Measurements from ENCODE around the gene NLRC5. TPM values are rescaled to one million over a fixed set of nuclear protein-coding genes. Genes with fewer than 3 reads are reported as not detected.

Gene NLRC5
- total RNA-seq, 4 donors from 2014 or later: 14.4 to 22.5 (median 16.6) TPM

DNA sequence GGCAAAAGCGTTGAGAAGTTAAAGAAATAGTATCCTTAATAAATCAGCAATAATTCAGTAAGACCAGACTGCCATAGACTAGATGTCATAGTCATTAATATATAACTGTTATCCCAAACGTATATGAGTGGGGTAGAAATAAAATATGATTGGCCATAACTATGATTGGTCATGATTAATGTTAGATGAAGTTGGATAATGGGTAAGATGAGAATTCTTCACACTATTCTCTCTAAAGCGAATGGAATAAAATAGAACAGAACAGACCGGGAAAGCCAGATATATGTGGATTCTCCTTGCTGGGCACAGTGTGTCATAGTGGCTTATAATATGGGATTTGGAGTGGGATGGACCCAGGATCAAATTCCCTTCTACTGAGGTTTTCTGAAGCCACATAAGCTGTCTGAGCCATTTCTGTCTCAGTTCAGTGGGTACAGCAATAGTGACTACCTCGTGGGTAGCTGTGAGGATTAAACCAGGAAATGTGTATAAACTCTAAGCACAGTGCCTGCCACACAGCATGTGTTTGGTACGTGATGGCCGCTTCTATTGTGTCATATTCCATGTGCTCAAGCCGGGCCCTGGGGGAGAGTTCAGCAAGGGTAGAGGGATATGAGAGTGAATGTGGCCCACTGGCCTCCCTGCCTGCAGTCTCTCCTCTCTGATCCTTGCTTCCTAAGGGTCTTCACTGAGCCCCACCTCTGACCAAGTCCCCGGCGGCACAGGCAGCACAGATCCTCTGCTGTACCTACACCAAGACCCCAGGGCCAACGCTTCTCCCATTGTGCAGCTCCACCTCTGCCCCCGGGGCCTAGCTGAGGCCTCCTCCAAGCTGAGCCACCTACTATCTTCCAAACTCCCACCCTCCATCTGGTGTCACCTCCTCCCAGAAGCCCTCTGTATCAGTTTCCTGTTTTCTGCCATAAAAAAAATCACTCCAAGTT, 23.9 kb upstream of the NLRC5 start:
- Histone ChIP-seq H3K9me3 (no peaks in the 10 kb centered on the region), H3K4me1 (peaks cover 28 to 42% (median 34%) of the 10 kb centered on the region in 4 donors), H3K27me3 (no peaks in the 10 kb centered on the region), H3K4me3 (no peak overlapping the region), H3K27ac (replicated peaks in 1 of 4) (peak overlapping the region in 1 of 4 donors; percentile 38), H3K36me3 (no peaks in the 10 kb centered on the region)
- intact Hi-C loops (cut with DNase I): no loop called here
- TF ChIP-seq, protein P1, sequence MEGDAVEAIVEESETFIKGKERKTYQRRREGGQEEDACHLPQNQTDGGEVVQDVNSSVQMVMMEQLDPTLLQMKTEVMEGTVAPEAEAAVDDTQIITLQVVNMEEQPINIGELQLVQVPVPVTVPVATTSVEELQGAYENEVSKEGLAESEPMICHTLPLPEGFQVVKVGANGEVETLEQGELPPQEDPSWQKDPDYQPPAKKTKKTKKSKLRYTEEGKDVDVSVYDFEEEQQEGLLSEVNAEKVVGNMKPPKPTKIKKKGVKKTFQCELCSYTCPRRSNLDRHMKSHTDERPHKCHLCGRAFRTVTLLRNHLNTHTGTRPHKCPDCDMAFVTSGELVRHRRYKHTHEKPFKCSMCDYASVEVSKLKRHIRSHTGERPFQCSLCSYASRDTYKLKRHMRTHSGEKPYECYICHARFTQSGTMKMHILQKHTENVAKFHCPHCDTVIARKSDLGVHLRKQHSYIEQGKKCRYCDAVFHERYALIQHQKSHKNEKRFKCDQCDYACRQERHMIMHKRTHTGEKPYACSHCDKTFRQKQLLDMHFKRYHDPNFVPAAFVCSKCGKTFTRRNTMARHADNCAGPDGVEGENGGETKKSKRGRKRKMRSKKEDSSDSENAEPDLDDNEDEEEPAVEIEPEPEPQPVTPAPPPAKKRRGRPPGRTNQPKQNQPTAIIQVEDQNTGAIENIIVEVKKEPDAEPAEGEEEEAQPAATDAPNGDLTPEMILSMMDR (IDR thresholded peaks at IDR 0.05): no peak
- TF ChIP-seq EP300 (IDR thresholded peaks at IDR 0.05) (no peak), POLR2AphosphoS5 (IDR thresholded peaks at IDR 0.05) (no peak), POLR2A (IDR thresholded peaks at IDR 0.05; ENCODE audit: low read depth) (no peak)
- 82% methylated on average over 12 of the region's 12 CpGs for WGBS
- no peak for DNase-seq (ENCODE audit: extremely low spot score)

DNA sequence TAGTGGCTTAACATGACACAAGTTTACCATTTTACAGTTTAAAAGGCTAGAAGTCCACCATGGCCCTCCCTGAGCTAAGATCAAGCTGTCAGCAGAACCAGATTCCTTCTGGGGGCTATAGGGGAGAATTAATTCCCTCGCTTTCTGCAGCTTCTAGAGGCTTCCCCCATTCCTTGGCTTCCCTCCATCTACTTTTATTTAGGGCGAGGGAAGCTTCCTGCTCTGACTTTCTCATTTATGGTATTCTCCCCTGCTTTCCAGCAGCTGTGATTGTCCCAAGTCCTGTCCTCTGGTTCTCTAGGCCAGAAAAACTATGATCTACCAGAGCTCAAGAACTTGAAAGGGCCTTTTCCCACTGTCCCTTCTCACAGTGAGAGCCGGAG, 23.3 kb upstream of the NLRC5 start:
- no peaks in the 10 kb centered on the region for H3K27me3 ChIP-seq
- H3K36me3 ChIP-seq: no peaks in the 10 kb centered on the region
- peaks cover 23 to 35% (median 31%) of the 10 kb centered on the region in 4 donors for H3K4me1 ChIP-seq
- H3K27ac ChIP-seq (replicated peaks in 1 of 4): peak overlapping the region in 2 of 4 donors; percentile 28 to 38
- intact Hi-C loops (cut with DNase I): no loop called here
- TF ChIP-seq EP300 (IDR thresholded peaks at IDR 0.05) (no peak), POLR2A (IDR thresholded peaks at IDR 0.05; ENCODE audit: low read depth) (no peak), POLR2AphosphoS5 (IDR thresholded peaks at IDR 0.05) (no peak)
- TF ChIP-seq, protein P1 (IDR thresholded peaks at IDR 0.05): no peak
- no peak overlapping the region for H3K4me3 ChIP-seq
- WGBS: 41% methylated on average over 3 of the region's 3 CpGs
- no peaks in the 10 kb centered on the region for H3K9me3 ChIP-seq
- DNase-seq (ENCODE audit: extremely low spot score): no peak

DNA sequence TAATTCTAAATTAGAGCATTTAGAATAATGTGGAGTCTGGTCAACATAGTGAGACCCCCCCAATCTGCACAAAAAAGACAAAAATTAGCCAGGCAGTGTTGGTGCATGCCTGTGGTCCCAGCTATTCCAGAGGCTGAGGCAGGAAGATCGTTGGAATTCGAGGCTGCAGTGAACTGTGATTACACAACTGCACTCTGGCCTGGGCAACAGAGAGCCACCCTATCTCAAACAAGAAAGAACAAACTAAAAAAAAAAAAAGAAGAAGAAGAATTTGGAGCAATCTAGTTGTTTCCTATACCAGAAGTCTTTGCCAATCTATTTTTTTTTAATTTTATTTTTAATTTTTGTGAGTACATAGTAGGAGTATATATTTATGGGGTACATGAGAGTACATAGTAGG, 21.6 kb upstream of the NLRC5 start:
- TF ChIP-seq EP300 (IDR thresholded peaks at IDR 0.05) (no peak), POLR2A (IDR thresholded peaks at IDR 0.05; ENCODE audit: low read depth) (no peak)
- no peaks in the 10 kb centered on the region for H3K9me3 ChIP-seq
- intact Hi-C loops (cut with DNase I): no loop called here
- peaks cover 9 to 26% (median 22%) of the 10 kb centered on the region in 4 donors for H3K4me1 ChIP-seq
- H3K27me3 ChIP-seq: no peaks in the 10 kb centered on the region
- no peaks in the 10 kb centered on the region for H3K36me3 ChIP-seq
- no peak overlapping the region for H3K4me3 ChIP-seq
- no peak for DNase-seq (ENCODE audit: extremely low spot score)
- WGBS: 63% methylated on average over 2 of the region's 2 CpGs
- no peak overlapping the region for H3K27ac ChIP-seq (replicated peaks in 1 of 4)

DNA sequence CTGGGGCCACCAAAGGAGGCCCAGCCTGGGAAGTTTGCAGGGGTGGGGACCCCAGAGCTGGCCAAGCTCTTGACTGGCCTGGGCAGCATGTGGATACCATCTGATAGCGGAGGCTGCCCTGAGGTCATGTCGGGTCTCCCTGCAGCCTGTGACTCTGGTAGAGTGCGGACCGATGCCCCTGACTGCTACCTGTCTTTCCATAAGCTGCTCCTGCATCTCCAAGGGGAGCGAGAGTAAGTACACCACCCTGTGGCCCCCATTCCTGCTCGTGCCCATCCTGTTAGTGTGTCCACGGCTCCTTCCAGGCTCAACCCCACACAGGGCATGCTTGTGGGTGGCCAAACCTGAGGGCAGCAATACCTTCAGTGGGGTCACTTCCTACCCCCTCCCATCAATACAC, 19.6 kb upstream of the NLRC5 start:
- Histone ChIP-seq H3K27ac (replicated peaks in 1 of 4) (no peak overlapping the region), H3K36me3 (no peaks in the 10 kb centered on the region), H3K4me1 (peaks cover 9 to 22% (median 15%) of the 10 kb centered on the region in 4 donors), H3K9me3 (no peaks in the 10 kb centered on the region), H3K4me3 (no peak overlapping the region), H3K27me3 (no peaks in the 10 kb centered on the region)
- intact Hi-C loops (cut with DNase I): no loop called here
- no peak for DNase-seq (ENCODE audit: extremely low spot score)
- TF ChIP-seq, protein P1 (IDR thresholded peaks at IDR 0.05): no peak
- TF ChIP-seq POLR2AphosphoS5 (IDR thresholded peaks at IDR 0.05) (no peak), POLR2A (IDR thresholded peaks at IDR 0.05; ENCODE audit: low read depth) (no peak), EP300 (IDR thresholded peaks at IDR 0.05) (no peak)
- no CpG with 5 or more reads among the region's 7 CpGs for WGBS

DNA sequence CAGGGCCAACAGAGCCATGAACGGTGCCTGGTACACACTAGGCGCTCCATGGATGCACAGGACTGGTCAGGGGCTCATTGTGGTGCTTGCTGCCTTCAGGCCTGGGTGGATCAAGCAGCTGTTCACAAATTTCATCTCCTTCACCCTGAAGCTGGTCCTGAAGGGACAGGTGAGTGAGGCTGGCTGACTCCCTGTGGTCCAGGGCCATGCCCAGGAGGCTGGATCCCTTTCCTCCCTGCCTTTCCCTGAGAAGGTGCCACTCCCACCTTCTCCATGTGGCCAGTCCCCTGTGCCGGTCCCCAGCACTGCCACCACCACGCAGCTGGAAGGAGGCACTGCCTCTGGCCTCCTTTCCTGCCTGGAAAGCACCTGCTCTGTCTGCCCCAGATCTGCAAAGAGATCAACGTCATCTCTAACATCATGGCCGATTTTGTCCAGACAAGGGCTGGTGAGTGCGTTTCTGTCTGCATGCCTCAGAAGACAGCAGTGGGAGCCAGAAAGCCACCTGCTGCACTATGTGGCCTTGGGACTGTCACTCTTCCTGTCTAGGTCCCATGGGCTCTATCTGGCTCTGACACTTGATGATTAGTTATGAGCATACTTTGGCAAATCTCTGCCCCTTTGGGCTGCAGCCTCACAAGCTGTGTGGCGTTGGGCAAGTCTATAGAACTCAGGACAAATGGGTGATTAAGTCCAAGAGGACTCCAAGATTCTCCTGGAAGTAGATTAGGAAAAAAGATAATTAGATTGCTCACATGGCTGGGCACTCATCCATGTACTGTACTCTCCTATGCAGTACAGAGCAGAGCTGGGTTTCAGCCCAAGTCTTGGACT, 18.2 kb upstream of the NLRC5 start:
- Histone ChIP-seq H3K9me3 (no peaks in the 10 kb centered on the region), H3K36me3 (no peaks in the 10 kb centered on the region), H3K4me3 (no peak overlapping the region), H3K4me1 (peaks cover 2 to 10% (median 3%) of the 10 kb centered on the region in 4 donors), H3K27me3 (no peaks in the 10 kb centered on the region), H3K27ac (replicated peaks in 1 of 4) (no peak overlapping the region)
- WGBS: 64% methylated on average over 8 of the region's 8 CpGs
- no peak for DNase-seq (ENCODE audit: extremely low spot score)
- intact Hi-C loops (cut with DNase I): no loop called here
- TF ChIP-seq, protein P1 (IDR thresholded peaks at IDR 0.05): no peak
- no peak for TF ChIP-seq POLR2A (IDR thresholded peaks at IDR 0.05; ENCODE audit: low read depth)
- no peak for TF ChIP-seq EP300 (IDR thresholded peaks at IDR 0.05)
- no peak for TF ChIP-seq POLR2AphosphoS5 (IDR thresholded peaks at IDR 0.05)

Data from esophagus muscularis mucosa (tissue), 4 donors.